WI38 (cell line): ENCODE measurements around the gene HEBP1.

Experiments
- H3K4me3 ChIP-seq: 2 replicates; pipeline ENCODE4 v1.5.1; 2011; ENCODE audit warnings: low read depth, mild to moderate bottlenecking, control low read depth, low read length
- TF ChIP-seq, protein P1 (sequence below): IDR thresholded peaks from 2 replicates; pipeline ENCODE4 v1.5.1; 2012; ENCODE audit warnings: low read depth, mild to moderate bottlenecking, control low read depth, low read length

Gene HEBP1

DNA sequence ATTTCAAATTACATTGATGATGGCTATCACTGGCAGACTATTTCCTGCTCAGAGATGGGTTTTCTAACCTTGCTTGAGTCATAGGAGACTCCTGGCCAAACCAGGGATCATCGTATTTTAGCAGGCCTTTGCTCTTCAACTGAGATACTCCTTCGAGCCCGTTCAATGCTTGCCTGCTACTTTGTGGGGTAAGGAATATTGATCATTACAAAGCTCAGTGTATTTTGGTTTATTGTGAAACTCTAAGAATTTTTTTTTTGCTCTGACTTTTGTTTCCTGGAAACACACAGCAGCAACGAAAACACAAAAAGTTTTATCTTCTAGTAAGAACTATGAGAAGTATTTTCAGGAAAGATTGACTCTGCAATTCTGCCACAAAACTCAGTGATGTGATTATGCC lies 52.2 kb downstream of the HEBP1 start:
- TF ChIP-seq, protein P1, sequence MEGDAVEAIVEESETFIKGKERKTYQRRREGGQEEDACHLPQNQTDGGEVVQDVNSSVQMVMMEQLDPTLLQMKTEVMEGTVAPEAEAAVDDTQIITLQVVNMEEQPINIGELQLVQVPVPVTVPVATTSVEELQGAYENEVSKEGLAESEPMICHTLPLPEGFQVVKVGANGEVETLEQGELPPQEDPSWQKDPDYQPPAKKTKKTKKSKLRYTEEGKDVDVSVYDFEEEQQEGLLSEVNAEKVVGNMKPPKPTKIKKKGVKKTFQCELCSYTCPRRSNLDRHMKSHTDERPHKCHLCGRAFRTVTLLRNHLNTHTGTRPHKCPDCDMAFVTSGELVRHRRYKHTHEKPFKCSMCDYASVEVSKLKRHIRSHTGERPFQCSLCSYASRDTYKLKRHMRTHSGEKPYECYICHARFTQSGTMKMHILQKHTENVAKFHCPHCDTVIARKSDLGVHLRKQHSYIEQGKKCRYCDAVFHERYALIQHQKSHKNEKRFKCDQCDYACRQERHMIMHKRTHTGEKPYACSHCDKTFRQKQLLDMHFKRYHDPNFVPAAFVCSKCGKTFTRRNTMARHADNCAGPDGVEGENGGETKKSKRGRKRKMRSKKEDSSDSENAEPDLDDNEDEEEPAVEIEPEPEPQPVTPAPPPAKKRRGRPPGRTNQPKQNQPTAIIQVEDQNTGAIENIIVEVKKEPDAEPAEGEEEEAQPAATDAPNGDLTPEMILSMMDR, result no peak
- no peak overlapping the region for H3K4me3 ChIP-seq

GRCh38 chr12:12946686-12947355 lies 53.2 kb downstream of the HEBP1 start:
- no peak overlapping the region for H3K4me3 ChIP-seq
- TF ChIP-seq, protein P1, result no peak

- no peak overlapping the region for H3K4me3 ChIP-seq
- TF ChIP-seq, protein P1, result no peak
Observed at GRCh38 chr12:12945591-12945990, 54.5 kb downstream of the HEBP1 start.

GRCh38 chr12:12943586-12944260 lies 56.3 kb downstream of the HEBP1 start:
- TF ChIP-seq, protein P1, result no peak

DNA sequence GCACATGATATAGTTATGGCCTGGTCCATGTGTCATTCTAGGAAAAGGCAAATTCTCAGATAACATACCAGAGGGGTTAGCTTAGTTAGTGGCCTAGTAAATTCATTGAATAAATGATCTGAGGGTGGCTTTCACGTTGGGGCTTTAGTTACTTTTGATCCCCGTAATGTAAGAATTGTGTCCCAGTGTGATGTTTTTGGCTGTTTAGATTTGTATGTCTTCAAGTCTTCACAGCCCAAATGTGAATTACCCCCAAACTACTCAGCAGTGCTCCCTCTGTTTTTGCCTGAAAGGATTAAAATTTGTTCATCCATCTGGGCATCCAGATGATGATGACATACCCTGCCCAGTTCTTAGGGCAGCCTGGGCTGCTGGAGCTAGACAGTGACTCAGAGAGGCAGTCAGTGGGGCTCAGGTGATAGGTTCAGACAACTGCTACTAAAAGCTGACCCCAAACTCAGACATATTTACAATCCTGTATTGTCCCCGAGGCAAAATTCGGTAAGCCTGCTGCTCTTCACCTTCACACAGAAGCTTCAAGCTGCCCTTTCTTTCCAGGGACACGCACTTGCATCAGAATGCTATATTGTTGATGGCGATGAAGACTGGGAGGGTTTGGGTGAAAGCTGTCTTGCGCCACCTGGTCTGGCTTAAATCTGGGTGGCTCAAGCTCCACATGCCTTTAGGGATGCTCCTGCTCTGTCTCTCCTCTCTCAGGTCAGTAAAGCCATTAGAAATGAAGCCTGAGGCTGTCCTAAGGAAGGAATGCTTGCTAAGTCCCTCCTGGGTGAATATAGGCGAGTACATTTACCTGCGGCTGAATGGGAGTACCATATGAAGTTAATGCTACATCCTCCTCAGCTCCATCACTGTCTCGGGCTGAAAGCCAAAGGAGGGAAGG lies 58.4 kb downstream of the HEBP1 start:
- TF ChIP-seq, protein P1, result no peak
- no peak overlapping the region for H3K4me3 ChIP-seq

More at GRCh38 chr12:12943586-12944260, 56.3 kb downstream of the HEBP1 start:
- H3K4me3 ChIP-seq, result no peak overlapping the region

DNA sequence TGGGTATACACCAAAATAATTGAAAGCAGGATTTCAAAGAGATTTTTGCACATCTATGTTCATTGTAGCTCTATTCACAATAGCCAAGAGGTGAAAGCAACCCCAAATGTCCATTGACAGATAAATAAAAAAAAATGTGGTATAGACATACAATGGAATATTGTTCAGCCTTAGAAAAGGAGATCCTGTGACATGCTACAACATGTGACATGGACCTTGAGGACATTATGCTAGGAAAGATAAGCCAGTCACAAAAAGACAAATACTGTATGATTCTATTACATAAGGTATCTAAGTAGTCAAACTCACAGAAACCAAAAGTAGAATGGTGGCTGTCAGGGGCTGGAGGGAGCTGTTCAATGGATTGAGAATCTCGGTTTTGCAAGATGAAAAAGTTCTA lies 60.2 kb downstream of the HEBP1 start:
- TF ChIP-seq, protein P1, result no peak
- H3K4me3 ChIP-seq, result no peak overlapping the region

DNA sequence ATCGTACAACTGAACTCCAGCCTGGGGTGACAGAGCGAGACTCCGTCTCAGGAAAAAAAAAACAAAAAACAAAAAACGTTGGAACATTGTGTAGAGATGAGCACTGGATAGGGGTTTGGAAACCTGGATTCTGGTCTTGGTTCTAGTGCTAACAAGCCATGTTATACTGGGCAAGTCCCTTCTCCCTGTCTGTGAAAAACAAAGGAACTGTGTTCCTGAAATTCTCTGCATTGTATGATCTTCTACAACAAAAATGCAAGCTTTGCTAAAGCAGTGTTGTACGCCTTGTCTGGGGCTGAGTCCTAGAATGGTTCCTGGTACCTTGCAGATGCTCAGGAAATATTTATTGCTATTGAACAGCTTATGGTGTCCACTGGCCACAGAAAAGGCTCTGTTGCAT lies 61.5 kb downstream of the HEBP1 start:
- TF ChIP-seq, protein P1, result no peak
- no peak overlapping the region for H3K4me3 ChIP-seq
